ENCODE measurements around the gene FKBP7.
"Not testable (repeated sequence)": the region's sequence is repeated elsewhere in the genome, so short reads cannot be mapped to it uniquely, and the experiment has no call there.

FKBP7 gene

GRCh38 chr2:178484245-178485041 is 6.0 kb upstream of the FKBP7 start:
- peak in 1 of 2 experiments; percentile 26 for DNase-seq

GRCh38 chr2:178482437-178482836 is 4.0 kb upstream of the FKBP7 start:
- no peak for DNase-seq

- DNase-seq, result peak; percentile 82 to 83
Measured at GRCh38 chr2:178480227-178481181, 2.1 kb upstream of the FKBP7 start, which contains the start of gene PLEKHA3. Gene PLEKHA3 (plus strand): TSS chr2:178480457. CDS start chr2:178480870, 413 bp downstream.

- no peak for DNase-seq
Measured at GRCh38 chr2:178479758-178480226, 1.4 kb upstream of the FKBP7 start.

- DNase-seq, result no peak
Measured at GRCh38 chr2:178479275-178479616, 846 bp upstream of the FKBP7 start.

GRCh38 chr2:178478130-178478438 is 316 bp downstream of the FKBP7 start:
- no peak for DNase-seq

- no peak for DNase-seq
Measured at GRCh38 chr2:178477443-178478129, 814 bp downstream of the FKBP7 start.

- DNase-seq, result no peak
Measured at GRCh38 chr2:178476477-178476876, 1.9 kb downstream of the FKBP7 start.

GRCh38 chr2:178474560-178474959 is 3.8 kb downstream of the FKBP7 start:
- DNase-seq, result no peak

- no peak for DNase-seq
Measured at GRCh38 chr2:178473931-178474330, 4.5 kb downstream of the FKBP7 start.

GRCh38 chr2:178473373-178473772 is 5.0 kb downstream of the FKBP7 start:
- DNase-seq, result no peak

GRCh38 chr2:178471313-178471712 is 7.1 kb downstream of the FKBP7 start:
- not testable (repeated sequence) for DNase-seq

- no peak for DNase-seq
Measured at GRCh38 chr2:178469219-178469849, 9.1 kb downstream of the FKBP7 start.

- DNase-seq, result no peak
Measured at GRCh38 chr2:178457390-178457886, 21.0 kb downstream of the FKBP7 start.

GRCh38 chr2:178455947-178456346 is 22.5 kb downstream of the FKBP7 start:
- DNase-seq, result no peak

- no peak for DNase-seq
Measured at GRCh38 chr2:178452870-178453269, 25.5 kb downstream of the FKBP7 start.

- DNase-seq, result no peak
Measured at GRCh38 chr2:178452334-178452733, 26.1 kb downstream of the FKBP7 start.

GRCh38 chr2:178450774-178451525 is 27.4 kb downstream of the FKBP7 start, which contains the start of the genes PJVK and PRKRA:
Gene PJVK (plus strand): TSS chr2:178451378. CDS start chr2:178453410, 2,032 bp downstream.
Gene PRKRA (minus strand): TSS chr2:178451175. CDS start chr2:178451030, 145 bp downstream.
- peak; percentile 89 to 96 for DNase-seq

- DNase-seq, result no peak
Measured at GRCh38 chr2:178450524-178450773, 28.0 kb downstream of the FKBP7 start.

GRCh38 chr2:178449700-178450523 is 28.5 kb downstream of the FKBP7 start:
- no peak for DNase-seq
